Lower leg skin (tissue), 3 donors: ENCODE results near the gene RNF111.

Experiments used
- POLR2A ChIP-seq, 2 donors: fragments of 450-650 bp; IDR thresholded peaks; one replicate each; pipeline ENCODE4 v1.6.1; 2016 to 2017; ENCODE audit warnings: antibody characterized with exemption in 2 of 2, mild to moderate bottlenecking in 1 of 2, moderate library complexity in 1 of 2
- TF ChIP-seq, protein P1 (sequence below), 3 donors: fragments of 450-650 bp; IDR thresholded peaks; one replicate each; pipeline ENCODE4 v1.5.1; 2016; ENCODE audit warnings: antibody characterized with exemption in 3 of 3, mild to moderate bottlenecking in 3 of 3, moderate library complexity in 2 of 3

DNA sequence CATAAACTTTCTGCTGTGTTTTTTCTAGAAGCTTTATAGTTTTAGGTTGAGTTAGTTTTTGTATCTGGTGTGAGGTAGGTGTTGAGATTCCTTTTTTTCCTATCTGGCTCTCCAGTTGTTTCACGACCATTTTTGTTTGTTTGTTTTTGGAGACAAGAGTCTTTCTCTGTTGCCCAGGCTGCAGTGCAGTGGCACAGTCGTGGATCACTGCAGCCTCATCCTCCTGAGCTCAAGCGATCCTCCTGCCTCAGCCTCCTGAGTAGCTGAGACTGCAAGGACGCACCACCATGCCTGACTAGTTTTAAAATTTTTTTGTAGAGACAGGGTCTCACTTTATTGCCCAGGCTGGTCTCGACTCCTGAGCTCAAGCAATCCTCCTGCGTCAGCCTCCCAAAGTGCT lies 20.6 kb downstream of the RNF111 start:
- TF ChIP-seq, protein P1, sequence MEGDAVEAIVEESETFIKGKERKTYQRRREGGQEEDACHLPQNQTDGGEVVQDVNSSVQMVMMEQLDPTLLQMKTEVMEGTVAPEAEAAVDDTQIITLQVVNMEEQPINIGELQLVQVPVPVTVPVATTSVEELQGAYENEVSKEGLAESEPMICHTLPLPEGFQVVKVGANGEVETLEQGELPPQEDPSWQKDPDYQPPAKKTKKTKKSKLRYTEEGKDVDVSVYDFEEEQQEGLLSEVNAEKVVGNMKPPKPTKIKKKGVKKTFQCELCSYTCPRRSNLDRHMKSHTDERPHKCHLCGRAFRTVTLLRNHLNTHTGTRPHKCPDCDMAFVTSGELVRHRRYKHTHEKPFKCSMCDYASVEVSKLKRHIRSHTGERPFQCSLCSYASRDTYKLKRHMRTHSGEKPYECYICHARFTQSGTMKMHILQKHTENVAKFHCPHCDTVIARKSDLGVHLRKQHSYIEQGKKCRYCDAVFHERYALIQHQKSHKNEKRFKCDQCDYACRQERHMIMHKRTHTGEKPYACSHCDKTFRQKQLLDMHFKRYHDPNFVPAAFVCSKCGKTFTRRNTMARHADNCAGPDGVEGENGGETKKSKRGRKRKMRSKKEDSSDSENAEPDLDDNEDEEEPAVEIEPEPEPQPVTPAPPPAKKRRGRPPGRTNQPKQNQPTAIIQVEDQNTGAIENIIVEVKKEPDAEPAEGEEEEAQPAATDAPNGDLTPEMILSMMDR (IDR thresholded peaks at IDR 0.05), result no peak
- no peak for TF ChIP-seq POLR2A (IDR thresholded peaks at IDR 0.05)
